ENCODE measurements around the gene PITPNM3.

GRCh38 chr17:6605142-6605541 is 48.8 kb upstream of the PITPNM3 start:
- TF ChIP-seq ZC3H10 (CRISPR knock-in tag; IDR thresholded peaks at IDR 0.05), result no peak
- TF ChIP-seq CREB5 (CRISPR knock-in tag; IDR thresholded peaks at IDR 0.05; ENCODE audit: low read depth), result no peak
- no peak for TF ChIP-seq ZFP30 (CRISPR knock-in tag; IDR thresholded peaks at IDR 0.05)
- no peak for TF ChIP-seq ZNF70 (CRISPR knock-in tag; IDR thresholded peaks at IDR 0.05)
- no peak for TF ChIP-seq RARB (CRISPR knock-in tag; IDR thresholded peaks at IDR 0.05)

Data from SK-N-SH treated with all-trans-retinoic acid at 6 μM for 48 hours (cell line).